ENCODE results near the gene SLC4A1. TPM values are rescaled to one million over a fixed set of nuclear protein-coding genes. Genes with fewer than 3 reads are reported as not detected.

SLC4A1 gene
- total RNA-seq, 1 donor from 2014 or later, result 0.13 TPM

- CTCF ChIA-PET, result interaction anchor here (1.7 kb wide), 1 partner anchor 100 kb away, joined by 8 read pairs; no protein-coding TSS in a partner anchor
Measured at GRCh38 chr17:44310188-44310587, 42.3 kb upstream of the SLC4A1 start.

GRCh38 chr17:44309472-44309871 lies 41.5 kb upstream of the SLC4A1 start:
- Mint-ChIP-seq H3K27ac (no peak overlapping the region), H3K4me1 (peaks cover 24% of the 10 kb centered on the region), H3K9me3 (no peaks in the 10 kb centered on the region), H3K27me3 (peaks cover 45% of the 10 kb centered on the region), H3K4me3 (no peak overlapping the region), H3K36me3 (ENCODE audit: low read depth) (no peaks in the 10 kb centered on the region)
- no peak for DNase-seq
- POLR2A ChIA-PET, result interaction anchor here (1.0 to 2.0 kb wide), 2 partner anchors 17 to 99 kb away, joined by 3 to 6 read pairs; no protein-coding TSS in a partner anchor
- TF ChIP-seq CTCF (IDR thresholded peaks at IDR 0.05), result no peak
- CTCF ChIA-PET, result interaction anchor here (1.7 kb wide), 1 partner anchor 100 kb away, joined by 8 read pairs; no protein-coding TSS in a partner anchor
- no peak for ATAC-seq (ENCODE audit: low read depth)
- intact Hi-C loops (cut with micrococcal nuclease), result no loop called here

More at GRCh38 chr17:44310188-44310587, 42.3 kb upstream of the SLC4A1 start:
- H3K4me3 Mint-ChIP-seq, result no peak overlapping the region
- H3K27ac Mint-ChIP-seq, result no peak overlapping the region
- POLR2A ChIA-PET, result interaction anchor here (1.0 kb wide), 1 partner anchor 100 kb away, joined by 3 read pairs; no protein-coding TSS in a partner anchor
- H3K4me1 Mint-ChIP-seq, result peaks cover 24% of the 10 kb centered on the region
- no peak for TF ChIP-seq CTCF (IDR thresholded peaks at IDR 0.05)
- H3K36me3 Mint-ChIP-seq (ENCODE audit: low read depth), result no peaks in the 10 kb centered on the region
- no peaks in the 10 kb centered on the region for H3K9me3 Mint-ChIP-seq
- H3K27me3 Mint-ChIP-seq, result peaks cover 45% of the 10 kb centered on the region
- ATAC-seq (ENCODE audit: low read depth) (no peak), DNase-seq (no peak)
- intact Hi-C loops (cut with micrococcal nuclease), result no loop called here

GRCh38 chr17:44308865-44309264 lies 40.9 kb upstream of the SLC4A1 start:
- no peak for TF ChIP-seq CTCF (IDR thresholded peaks at IDR 0.05)
- no peak overlapping the region for H3K27ac Mint-ChIP-seq
- ATAC-seq (ENCODE audit: low read depth) (no peak), DNase-seq (no peak)
- intact Hi-C loops (cut with micrococcal nuclease), result loop anchor here (1.0 kb wide), 1 partner anchor 15 kb away; the partner anchor contains the start of gene SLC25A39
- ChIA-PET POLR2A (interaction anchor here (1.0 to 2.0 kb wide), 3 partner anchors 18 to 98 kb away, joined by 3 to 8 read pairs (median 6); no protein-coding TSS in a partner anchor), CTCF (no interaction called here)
- no peaks in the 10 kb centered on the region for H3K36me3 Mint-ChIP-seq (ENCODE audit: low read depth)
- peaks cover 43% of the 10 kb centered on the region for H3K27me3 Mint-ChIP-seq
- no peaks in the 10 kb centered on the region for H3K9me3 Mint-ChIP-seq
- peak overlapping the region; percentile 24 for H3K4me3 Mint-ChIP-seq
- peaks cover 24% of the 10 kb centered on the region for H3K4me1 Mint-ChIP-seq

- DNase-seq (peak; percentile 76), ATAC-seq (ENCODE audit: low read depth) (peak; percentile 92)
- Mint-ChIP-seq H3K27ac (no peak within 1 kb of the TSS), H3K9me3 (no peaks in the 10 kb centered on the region), H3K36me3 (ENCODE audit: low read depth) (no peaks in the 10 kb centered on the region), H3K4me3 (peak within 1 kb of the TSS; percentile 44), H3K4me1 (peaks cover 24% of the 10 kb centered on the region), H3K27me3 (peaks cover 42% of the 10 kb centered on the region)
- intact Hi-C loops (cut with micrococcal nuclease), result loop anchor here (1.0 kb wide), 1 partner anchor 16 kb away; the partner anchor contains the start of gene SLC25A39
- CTCF ChIA-PET, result no interaction called here
- TF ChIP-seq CTCF (IDR thresholded peaks at IDR 0.05), result no peak
- POLR2A ChIA-PET, result interaction anchor here (0.6 to 2.0 kb wide), 3 partner anchors 18 to 87 kb away, joined by 5 to 8 read pairs (median 6); no protein-coding TSS in a partner anchor
Measured at GRCh38 chr17:44308320-44308818, 40.4 kb upstream of the SLC4A1 start, which contains the start of gene RUNDC3A. Gene RUNDC3A, plus strand, starts transcription at chr17:44308601. Its CDS starts 232 bp downstream, at chr17:44308833.

Data from activated B cell treated with CpG ODN at 0.5 μM for 24 hours (primary cell).